HL-60/S4 treated with retinoic acid at 250 ng/mL for 4 days and 3 days (cell line): ENCODE measurements around the gene MAD2L1BP.
"Not testable (repeated sequence)": the region's sequence is repeated elsewhere in the genome, so short reads cannot be mapped to it uniquely, and the experiment has no call there.

ENCODE experiments used
- in situ Hi-C: fragments of 300-500 bp; cut with MboI; formaldehyde crosslinking; loops from 2 replicates; pipeline ENCODE4 v1.7.0; 2022; ENCODE audit warnings: low sequenced_read_pairs

MAD2L1BP gene

GRCh38 chr6:43635387-43636307 lies at the start of gene MAD2L1BP:
Gene MAD2L1BP, plus strand, starts transcription at chr6:43635840. Its CDS starts 36 bp downstream, at chr6:43635876.
- in situ Hi-C loops, result no loop called here

GRCh38 chr6:43588194-43588593 lies 47.4 kb upstream of the MAD2L1BP start:
- in situ Hi-C loops, result no loop called here

- in situ Hi-C loops, result not testable (repeated sequence)
Observed at GRCh38 chr6:43589564-43589963, 46.1 kb upstream of the MAD2L1BP start.

GRCh38 chr6:43593938-43594337 lies 41.7 kb upstream of the MAD2L1BP start:
- in situ Hi-C loops, result no loop called here

- in situ Hi-C loops, result no loop called here
Observed at GRCh38 chr6:43600595-43600994, 35.0 kb upstream of the MAD2L1BP start.

- in situ Hi-C loops, result no loop called here
Observed at GRCh38 chr6:43604174-43604573, 31.5 kb upstream of the MAD2L1BP start.

- in situ Hi-C loops, result no loop called here
Observed at GRCh38 chr6:43606019-43606418, 29.6 kb upstream of the MAD2L1BP start.

- in situ Hi-C loops, result no loop called here
Observed at GRCh38 chr6:43608310-43608763, 27.3 kb upstream of the MAD2L1BP start.

- in situ Hi-C loops, result no loop called here
Observed at GRCh38 chr6:43608807-43609206, 26.8 kb upstream of the MAD2L1BP start.

GRCh38 chr6:43609402-43609801 lies 26.2 kb upstream of the MAD2L1BP start:
- in situ Hi-C loops, result no loop called here

GRCh38 chr6:43610431-43610830 lies 25.2 kb upstream of the MAD2L1BP start:
- in situ Hi-C loops, result no loop called here

- in situ Hi-C loops, result no loop called here
Observed at GRCh38 chr6:43613721-43614395, 21.8 kb upstream of the MAD2L1BP start.

GRCh38 chr6:43614396-43614730 lies 21.3 kb upstream of the MAD2L1BP start:
- in situ Hi-C loops, result no loop called here

- in situ Hi-C loops, result no loop called here
Observed at GRCh38 chr6:43616725-43617472, 18.7 kb upstream of the MAD2L1BP start.

GRCh38 chr6:43621078-43621835 lies 14.4 kb upstream of the MAD2L1BP start:
- in situ Hi-C loops, result no loop called here

GRCh38 chr6:43621836-43622180 lies 13.8 kb upstream of the MAD2L1BP start:
- in situ Hi-C loops, result no loop called here

- in situ Hi-C loops, result no loop called here
Observed at GRCh38 chr6:43622541-43622940, 13.1 kb upstream of the MAD2L1BP start.

GRCh38 chr6:43623880-43624785 lies 11.5 kb upstream of the MAD2L1BP start:
- in situ Hi-C loops, result no loop called here

- in situ Hi-C loops, result no loop called here
Observed at GRCh38 chr6:43624786-43625288, 10.8 kb upstream of the MAD2L1BP start.
